Measurements from ENCODE around the gene MAP3K9.

GRCh38 chr14:70685474-70686197, 123.7 kb downstream of the MAP3K9 start:
- TF ChIP-seq POLR2A (IDR thresholded peaks at IDR 0.05) (no peak), CTCF (IDR thresholded peaks at IDR 0.05) (no peak), POLR2AphosphoS5 (IDR thresholded peaks at IDR 0.05) (no peak), EP300 (IDR thresholded peaks at IDR 0.05) (no peak)

All from stomach (tissue), 4 donors.